H9 (cell line): Measurements from ENCODE around the gene ANAPC1. TPM values are rescaled to one million over a fixed set of nuclear protein-coding genes. Genes with fewer than 3 reads are reported as not detected.

Source experiments
- DNase-seq: peaks from one replicate; pipeline ENCODE4 v3.0.0-alpha.2; 2017
- H2AFZ ChIP-seq: one replicate; pipeline ENCODE4 v1.6.1; 2013; ENCODE audit warnings: mild to moderate bottlenecking, low read length, control low read depth, moderate library complexity
- H2AK5ac ChIP-seq: 2 replicates; pipeline ENCODE4 v1.6.1; 2013; ENCODE audit warnings: low read length, control low read depth, mixed read lengths; ENCODE audit not compliant: insufficient read length
- H2BK120ac ChIP-seq: one replicate; pipeline ENCODE4 v1.6.1; 2013; ENCODE audit warnings: low read depth, mild to moderate bottlenecking, low read length, control low read depth, inconsistent platforms; ENCODE audit not compliant: poor library complexity, severe bottlenecking
- H2BK12ac ChIP-seq: 2 replicates; pipeline ENCODE4 v1.6.1; 2013; ENCODE audit warnings: low read length, control low read depth, mixed read lengths, low read depth; ENCODE audit not compliant: insufficient read length
- H2BK15ac ChIP-seq: 2 replicates; pipeline ENCODE4 v1.6.1; 2013; ENCODE audit warnings: low read depth, low read length, control low read depth
- H2BK20ac ChIP-seq: one replicate; pipeline ENCODE4 v1.6.1; 2013; ENCODE audit warnings: low read depth, mild to moderate bottlenecking, low read length, control low read depth, inconsistent platforms; ENCODE audit not compliant: poor library complexity, severe bottlenecking
- H2BK5ac ChIP-seq: 2 replicates; pipeline ENCODE4 v1.6.1; 2013; ENCODE audit warnings: low read length, control low read depth, mixed read lengths; ENCODE audit not compliant: insufficient read length
- H3K14ac ChIP-seq: 2 replicates; pipeline ENCODE4 v1.6.1; 2013; ENCODE audit warnings: low read length, control low read depth; ENCODE audit not compliant: insufficient read depth
- H3K18ac ChIP-seq: 2 replicates; pipeline ENCODE4 v1.6.1; 2013; ENCODE audit warnings: low read depth, mild to moderate bottlenecking, mixed read lengths, low read length, control low read depth; ENCODE audit not compliant: insufficient read length
- H3K23ac ChIP-seq: 2 replicates; pipeline ENCODE4 v1.6.1; 2013; ENCODE audit warnings: low read length, control low read depth, mixed read lengths, low read depth; ENCODE audit not compliant: insufficient read length
- H3K23me2 ChIP-seq: 2 replicates; pipeline ENCODE4 v1.6.1; 2013; ENCODE audit warnings: low read depth, mild to moderate bottlenecking, mixed read lengths, low read length, control low read depth; ENCODE audit not compliant: insufficient read length, poor library complexity, severe bottlenecking
- H3K27ac ChIP-seq: 2 replicates; pipeline ENCODE4 v1.5.1; 2013; ENCODE audit warnings: low read length, control low read depth, mixed read lengths, low read depth; ENCODE audit not compliant: insufficient read length
- H3K27me3 ChIP-seq: 2 replicates; pipeline ENCODE4 v1.6.1; 2013; ENCODE audit warnings: low read length, control low read depth, inconsistent platforms; ENCODE audit not compliant: insufficient read depth
- H3K4ac ChIP-seq: 2 replicates; pipeline ENCODE4 v1.6.1; 2013; ENCODE audit warnings: low read depth, mild to moderate bottlenecking, control low read depth, inconsistent platforms, low read length, moderate library complexity
- H3K4me1 ChIP-seq: 2 replicates; pipeline ENCODE4 v1.6.1; 2013; ENCODE audit warnings: low read length, control low read depth, inconsistent platforms; ENCODE audit not compliant: insufficient read depth
- H3K4me2 ChIP-seq: 2 replicates; pipeline ENCODE4 v1.6.1; 2013; ENCODE audit warnings: low read length, control low read depth, mixed read lengths; ENCODE audit not compliant: insufficient read length, insufficient read depth
- H3K56ac ChIP-seq: 2 replicates; pipeline ENCODE4 v1.6.1; 2013; ENCODE audit warnings: low read depth, mild to moderate bottlenecking, mixed read lengths, low read length, control low read depth; ENCODE audit not compliant: insufficient read length
- H3K79me1 ChIP-seq: 2 replicates; pipeline ENCODE4 v1.6.1; 2013; ENCODE audit warnings: low read depth, mild to moderate bottlenecking, moderate library complexity, low read length, control low read depth, inconsistent platforms; ENCODE audit not compliant: insufficient read depth, poor library complexity, severe bottlenecking
- H3K79me2 ChIP-seq: 2 replicates; pipeline ENCODE4 v1.6.1; 2013; ENCODE audit warnings: low read length, control low read depth, inconsistent platforms; ENCODE audit not compliant: insufficient read depth
- H3K9ac ChIP-seq: 2 replicates; pipeline ENCODE4 v1.6.1; 2013; ENCODE audit warnings: low read length, control low read depth, mixed read lengths; ENCODE audit not compliant: insufficient read length; ENCODE audit errors: extremely low read depth
- H3K9me3 ChIP-seq: one replicate; pipeline ENCODE4 v1.6.1; 2013; ENCODE audit warnings: low read depth, low read length, inconsistent platforms; ENCODE audit not compliant: control insufficient read depth
- H3T11ph ChIP-seq: one replicate; pipeline ENCODE4 v1.6.1; 2013; ENCODE audit warnings: mild to moderate bottlenecking, low read length, control low read depth, inconsistent platforms
- H4K20me1 ChIP-seq: one replicate; pipeline ENCODE4 v1.6.1; 2013; ENCODE audit not compliant: control insufficient read depth, insufficient read length, insufficient read depth
- H4K5ac ChIP-seq: 2 replicates; pipeline ENCODE4 v1.6.1; 2013; ENCODE audit warnings: low read depth, mild to moderate bottlenecking, mixed read lengths, low read length, control low read depth; ENCODE audit not compliant: insufficient read length
- H4K8ac ChIP-seq: replicated peaks from 2 replicates; pipeline ENCODE4 v1.6.1; 2013; ENCODE audit warnings: low read length, control low read depth, mixed read lengths, low read depth; ENCODE audit not compliant: insufficient read length
- H4K91ac ChIP-seq: 2 replicates; pipeline ENCODE4 v1.6.1; 2013; ENCODE audit warnings: low read depth, mild to moderate bottlenecking, moderate library complexity, mixed read lengths, low read length, control low read depth; ENCODE audit not compliant: insufficient read length
- H3K27ac Mint-ChIP-seq, 3 experiments: 2 replicates in 2 of 3; 3 replicates in 1 of 3; pipeline ENCODE4 v1.8.0; 2020 to 2021; ENCODE audit warnings: mixed read lengths in 3 of 3, mild to moderate bottlenecking in 1 of 3, moderate library complexity in 1 of 3
- H3K27me3 Mint-ChIP-seq: 2 replicates; pipeline ENCODE4 v1.8.0; 2021; ENCODE audit warnings: low read depth, mild to moderate bottlenecking, moderate library complexity, mixed read lengths
- H3K36me3 Mint-ChIP-seq, 3 experiments: 2 replicates in 2 of 3; 3 replicates in 1 of 3; pipeline ENCODE4 v1.8.0; 2020 to 2021; ENCODE audit warnings: low read depth in 3 of 3, mixed read lengths in 3 of 3; ENCODE audit not compliant: insufficient read depth in 1 of 3
- H3K4me1 Mint-ChIP-seq, 2 experiments: 2 replicates each; pipeline ENCODE4 v1.8.0; 2020; ENCODE audit warnings: mixed read lengths in 2 of 2
- H3K4me3 Mint-ChIP-seq, 2 experiments: 2 replicates in 1 of 2; 3 replicates in 1 of 2; pipeline ENCODE4 v1.8.0; 2020 to 2021; ENCODE audit warnings: mild to moderate bottlenecking in 2 of 2, mixed read lengths in 2 of 2, moderate library complexity in 1 of 2
- H3K9me3 Mint-ChIP-seq, 2 experiments: 2 replicates in 1 of 2; 3 replicates in 1 of 2; pipeline ENCODE4 v1.8.0; 2020; ENCODE audit warnings: mild to moderate bottlenecking in 2 of 2, mixed read lengths in 2 of 2, moderate library complexity in 1 of 2
- CTCF ChIP-seq: fragments of 200-600 bp; sonication (generic); conservative IDR thresholded peaks from 3 replicates; pipeline ENCODE4 v1.8.0; 2021; ENCODE audit warnings: antibody characterized with exemption, mild to moderate bottlenecking
- WGBS: extraction: QIAGEN DNeasy Blood & Tissue Kit; methylation state at CpG from one replicate; pipeline ENCODE4 v1.1.7; 2013; ENCODE audit warnings: missing lambda C conversion rate, low lambda C conversion rate, mixed read lengths; ENCODE audit not compliant: insufficient read length; ENCODE audit errors: extremely low coverage; 5-methylcytosine and 5-hydroxymethylcytosine counted together
- total RNA-seq: library from RNA; stranded (reverse); gene quantifications from 2 replicates; pipeline ENCODE4 v1.2.1, GENCODE V29; 2021

Gene ANAPC1
- total RNA-seq, 1 experiment from 2014 or later, result 79.1 TPM

GRCh38 chr2:111904726-111905474 lies 20.9 kb upstream of the ANAPC1 start:
- peaks cover 14% of the 10 kb centered on the region for H3K27me3 Mint-ChIP-seq
- peaks cover 51 to 55% of the 10 kb centered on the region in 2 experiments for H3K4me1 Mint-ChIP-seq
- Histone ChIP-seq H2AK5ac (no peak overlapping the region), H4K20me1 (no peaks in the 10 kb centered on the region), H3T11ph (no peak overlapping the region), H3K14ac (no peak overlapping the region), H3K4me2 (no peak overlapping the region), H2BK5ac (no peak overlapping the region), H3K79me2 (no peaks in the 10 kb centered on the region), H4K91ac (no peak overlapping the region), H3K27ac (no peak overlapping the region), H4K5ac (no peak overlapping the region), H3K23me2 (no peaks in the 10 kb centered on the region), H3K27me3 (peaks cover 2% of the 10 kb centered on the region; the same call in 1 of the 2 replicates), H2BK15ac (no peak overlapping the region), H2AFZ (no peak overlapping the region), H2BK120ac (no peak overlapping the region), H3K79me1 (no peaks in the 10 kb centered on the region), H3K18ac (no peak overlapping the region), H2BK12ac (no peak overlapping the region), H3K9ac (no peak overlapping the region), H4K8ac (no peak overlapping the region), H3K4me1 (no peaks in the 10 kb centered on the region), H3K56ac (no peak overlapping the region), H3K23ac (no peak overlapping the region), H3K4ac (no peak overlapping the region), H2BK20ac (no peak overlapping the region), H3K9me3 (no peaks in the 10 kb centered on the region)
- H3K4me3 Mint-ChIP-seq, result no peak overlapping the region; a peak in 1 of 5 replicates
- no peaks in the 10 kb centered on the region for H3K9me3 Mint-ChIP-seq
- TF ChIP-seq CTCF, result no peak
- no peaks in the 10 kb centered on the region for H3K36me3 Mint-ChIP-seq
- WGBS, result no CpG with 5 or more reads among the region's 10 CpGs
- no peak for DNase-seq
- no peak overlapping the region for H3K27ac Mint-ChIP-seq
